KMS-11 (cell line): Measurements from ENCODE around the gene CD101.

Experiments used
- H2AFZ ChIP-seq: fragments of 200-600 bp; sonication (generic); 2 replicates; pipeline ENCODE4 v1.6.1; 2016; ENCODE audit warnings: antibody characterized with exemption, mixed run types, low read depth
- H3K27ac ChIP-seq: fragments of 200-600 bp; sonication (generic); 2 replicates; pipeline ENCODE4 v1.6.1; 2016; ENCODE audit warnings: mild to moderate bottlenecking, mixed run types
- H3K27me3 ChIP-seq: fragments of 200-600 bp; sonication (generic); 2 replicates; pipeline ENCODE4 v1.6.1; 2017; ENCODE audit warnings: mild to moderate bottlenecking, low read depth, mixed run types, moderate library complexity; ENCODE audit not compliant: insufficient read depth
- H3K36me3 ChIP-seq: fragments of 200-600 bp; sonication (generic); 2 replicates; pipeline ENCODE4 v1.6.1; 2017; ENCODE audit warnings: mild to moderate bottlenecking, mixed run types; ENCODE audit not compliant: insufficient read depth
- H3K4me1 ChIP-seq: fragments of 200-600 bp; sonication (generic); 2 replicates; pipeline ENCODE4 v1.6.1; 2016; ENCODE audit warnings: mild to moderate bottlenecking, low read depth, mixed run types; ENCODE audit not compliant: poor library complexity, severe bottlenecking
- H3K4me2 ChIP-seq: fragments of 200-600 bp; sonication (generic); 2 replicates; pipeline ENCODE4 v1.7.0; 2016; ENCODE audit warnings: mild to moderate bottlenecking, mixed run types
- H3K4me3 ChIP-seq: fragments of 200-600 bp; sonication (generic); IDR thresholded peaks from 2 replicates; pipeline ENCODE4 v1.6.1; 2017; ENCODE audit warnings: low read depth, low read length, mixed read lengths; ENCODE audit not compliant: insufficient read depth
- H3K79me2 ChIP-seq: fragments of 200-600 bp; sonication (generic); 2 replicates; pipeline ENCODE4 v1.6.1; 2016; ENCODE audit warnings: low read depth, mixed run types; ENCODE audit not compliant: insufficient read depth
- H3K9ac ChIP-seq: fragments of 200-600 bp; sonication (generic); 2 replicates; pipeline ENCODE4 v1.6.1; 2016; ENCODE audit warnings: mild to moderate bottlenecking, mixed run types
- H4K20me1 ChIP-seq: fragments of 200-600 bp; sonication (generic); 2 replicates; pipeline ENCODE4 v1.6.1; 2016; ENCODE audit warnings: mild to moderate bottlenecking, mixed run types; ENCODE audit not compliant: insufficient read depth
- CTCF ChIP-seq: fragments of 200-600 bp; sonication (generic); conservative IDR thresholded peaks from 2 replicates; pipeline ENCODE4 v1.6.1; 2017; ENCODE audit warnings: low read depth, mild to moderate bottlenecking, antibody characterized with exemption, low read length, moderate library complexity, mixed read lengths

CD101 gene

DNA sequence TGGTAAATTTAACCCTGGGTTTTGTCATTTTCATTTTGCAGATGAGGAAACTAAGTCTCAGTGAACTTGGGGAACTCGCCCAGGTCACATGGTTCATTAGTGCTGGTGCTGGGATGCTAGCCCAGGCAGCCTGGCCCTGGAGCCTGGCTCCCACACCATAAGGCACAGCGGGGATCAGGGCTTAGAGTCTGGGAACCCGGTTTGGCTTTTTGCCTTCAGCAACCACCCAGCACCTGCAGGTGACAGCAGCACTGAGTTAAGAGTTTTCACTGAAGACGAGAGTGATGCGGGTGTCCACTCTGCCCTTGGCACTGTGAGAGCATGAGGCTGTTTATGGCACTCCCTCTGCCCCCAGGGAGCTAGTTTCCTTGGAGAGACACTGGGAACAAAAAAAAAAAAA lies 18.4 kb upstream of the CD101 start:
- Histone ChIP-seq H3K9ac (no peak overlapping the region), H3K79me2 (no peaks in the 10 kb centered on the region), H3K4me3 (no peak overlapping the region), H3K27ac (no peak overlapping the region), H3K4me2 (no peak overlapping the region), H3K36me3 (no peaks in the 10 kb centered on the region), H2AFZ (no peak overlapping the region), H3K4me1 (no peaks in the 10 kb centered on the region), H4K20me1 (no peaks in the 10 kb centered on the region), H3K27me3 (no peaks in the 10 kb centered on the region)
- TF ChIP-seq CTCF: no peak

DNA sequence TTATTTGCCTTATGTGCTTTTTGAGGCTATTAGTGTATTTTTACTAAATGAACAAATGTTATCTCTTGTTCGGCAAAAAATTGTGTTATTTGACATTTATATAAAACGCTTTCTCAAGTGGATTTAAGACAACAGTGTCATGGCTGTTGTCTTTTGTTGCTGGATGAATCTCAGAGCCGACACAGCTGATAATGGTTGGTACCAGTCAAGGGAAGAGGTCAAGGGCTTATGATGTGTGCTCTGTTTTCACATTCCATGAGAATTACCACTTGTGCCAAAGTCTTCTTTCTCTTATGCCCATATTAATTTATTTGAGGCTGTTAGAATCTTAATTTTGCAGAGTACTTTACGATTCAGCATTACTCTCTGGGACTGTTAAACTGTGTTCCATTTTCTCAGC lies 17.9 kb upstream of the CD101 start:
- TF ChIP-seq CTCF: no peak
- Histone ChIP-seq H3K36me3 (no peaks in the 10 kb centered on the region), H3K9ac (no peak overlapping the region), H3K79me2 (no peaks in the 10 kb centered on the region), H3K4me2 (no peak overlapping the region), H2AFZ (no peak overlapping the region), H4K20me1 (no peaks in the 10 kb centered on the region), H3K4me3 (no peak overlapping the region), H3K27me3 (no peaks in the 10 kb centered on the region), H3K27ac (no peak overlapping the region), H3K4me1 (no peaks in the 10 kb centered on the region)

DNA sequence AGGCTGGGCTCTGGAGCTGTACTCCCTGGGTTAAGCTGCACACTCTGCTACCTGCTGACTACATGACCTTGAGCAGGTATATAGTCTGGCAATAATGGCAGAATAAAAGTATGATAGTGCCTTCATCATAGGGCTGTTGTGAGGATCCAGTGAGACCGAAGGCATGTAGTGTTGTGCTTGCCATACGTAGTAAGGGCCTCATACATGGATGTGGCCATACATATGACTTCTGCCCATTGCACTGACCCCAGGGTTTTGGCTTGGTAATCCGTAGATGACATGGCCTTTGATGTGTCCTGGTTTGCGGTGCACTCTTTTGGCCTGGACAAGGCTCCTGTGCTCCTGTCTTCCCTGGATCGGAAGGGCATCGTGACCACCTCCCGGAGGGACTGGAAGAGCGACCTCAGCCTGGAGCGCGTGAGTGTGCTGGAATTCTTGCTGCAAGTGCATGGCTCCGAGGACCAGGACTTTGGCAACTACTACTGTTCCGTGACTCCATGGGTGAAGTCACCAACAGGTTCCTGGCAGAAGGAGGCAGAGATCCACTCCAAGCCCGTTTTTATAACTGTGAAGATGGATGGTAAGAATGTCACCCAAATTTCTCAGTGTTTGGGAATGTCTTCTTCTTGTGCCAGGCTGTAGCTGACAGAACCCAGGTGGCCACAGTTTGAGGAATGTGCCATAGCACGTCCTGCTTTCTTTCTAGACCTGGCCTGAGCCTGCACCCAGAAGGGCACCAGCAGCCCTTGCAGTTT lies 17.0 kb upstream of the CD101 start:
- Histone ChIP-seq H3K79me2 (no peaks in the 10 kb centered on the region), H4K20me1 (no peaks in the 10 kb centered on the region), H3K27me3 (no peaks in the 10 kb centered on the region), H3K36me3 (no peaks in the 10 kb centered on the region), H2AFZ (no peak overlapping the region), H3K4me2 (no peak overlapping the region), H3K27ac (no peak overlapping the region), H3K4me1 (no peaks in the 10 kb centered on the region), H3K4me3 (no peak overlapping the region), H3K9ac (no peak overlapping the region)
- no peak for TF ChIP-seq CTCF

GRCh38 chr1:116986421-116987255 lies 14.9 kb upstream of the CD101 start:
- Histone ChIP-seq H3K27me3 (no peaks in the 10 kb centered on the region), H3K4me1 (no peaks in the 10 kb centered on the region), H3K4me2 (no peak overlapping the region), H3K36me3 (no peaks in the 10 kb centered on the region), H2AFZ (no peak overlapping the region), H3K4me3 (no peak overlapping the region), H3K9ac (no peak overlapping the region), H3K27ac (no peak overlapping the region), H3K79me2 (no peaks in the 10 kb centered on the region), H4K20me1 (no peaks in the 10 kb centered on the region)
- TF ChIP-seq CTCF: no peak
